OCI-M2 (cell line): ENCODE data around the gene ANO5.

Experiments
- DNase-seq: peaks from one replicate; lab custom pipeline; 2025; ENCODE audit not compliant: unreplicated experiment; lab: John Stamatoyannopoulos, UW

The ANO5 gene

DNA sequence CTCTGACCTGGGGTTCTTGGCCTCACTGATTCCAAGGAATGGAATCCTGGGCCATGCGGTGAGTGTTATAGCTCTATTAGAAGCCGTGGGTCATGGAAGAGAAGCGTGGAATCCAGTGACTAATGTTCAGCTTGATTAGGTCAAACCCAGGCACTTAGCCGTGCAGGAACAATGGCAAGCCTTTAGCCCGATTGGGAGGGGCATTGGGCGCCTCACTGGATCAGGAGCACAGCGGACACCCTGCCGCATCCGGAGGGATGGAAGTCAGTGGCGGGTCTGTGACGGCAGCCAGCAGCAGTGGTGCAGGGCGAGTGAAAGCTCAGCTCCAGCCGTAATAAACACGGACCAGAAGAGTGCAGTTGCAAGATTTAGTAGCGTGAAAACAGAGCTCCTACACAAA is 124.8 kb downstream of the ANO5 start:
- no peak for DNase-seq

DNA sequence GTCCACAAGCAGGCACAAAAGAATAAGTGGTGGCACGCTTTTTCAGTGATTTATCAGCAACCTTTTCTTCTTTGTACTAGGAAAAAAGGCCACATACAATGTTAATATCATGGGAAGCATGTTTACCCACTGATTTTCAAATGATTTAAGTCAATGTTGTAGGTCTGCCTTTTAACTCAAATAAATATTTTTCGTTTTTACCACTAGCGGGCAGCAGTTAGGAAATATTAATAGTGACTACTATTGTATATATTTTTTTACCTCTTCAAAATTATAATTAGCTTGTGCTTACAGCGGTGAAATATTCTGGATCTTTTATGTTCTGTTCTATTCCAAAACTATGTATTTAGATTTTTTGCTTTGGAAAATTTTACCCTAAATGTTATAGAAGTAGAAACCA is 138.9 kb downstream of the ANO5 start:
- DNase-seq: no peak
